Activated CD4-positive, CD25-positive, alpha-beta regulatory T cell treated with anti-CD3 and anti-CD28 coated beads, Interleukin-2, amount 50 U/mL, for 72 hours (primary cell): ENCODE results near the gene NFIA.

Experiments used
- DNase-seq: peaks from one replicate; pipeline ENCODE4 v3.0.0; 2021

NFIA gene

GRCh38 chr1:61190153-61190552 lies 107.8 kb downstream of the NFIA start:
- DNase-seq, result no peak

GRCh38 chr1:61190618-61191432 lies 108.5 kb downstream of the NFIA start:
- DNase-seq, result no peak

GRCh38 chr1:61191433-61191720 lies 109.0 kb downstream of the NFIA start:
- no peak for DNase-seq

GRCh38 chr1:61192663-61193330 lies 110.4 kb downstream of the NFIA start:
- no peak for DNase-seq

GRCh38 chr1:61193808-61194207 lies 111.4 kb downstream of the NFIA start:
- no peak for DNase-seq

- DNase-seq, result no peak
Measured at GRCh38 chr1:61198554-61198953, 116.2 kb downstream of the NFIA start.

GRCh38 chr1:61201035-61201434 lies 118.7 kb downstream of the NFIA start:
- no peak for DNase-seq

GRCh38 chr1:61202854-61203598 lies 120.7 kb downstream of the NFIA start:
- no peak for DNase-seq

- no peak for DNase-seq
Measured at GRCh38 chr1:61204528-61204927, 122.2 kb downstream of the NFIA start.

- DNase-seq, result no peak
Measured at GRCh38 chr1:61207416-61207815, 125.1 kb downstream of the NFIA start.

GRCh38 chr1:61208172-61208571 lies 125.8 kb downstream of the NFIA start:
- DNase-seq, result no peak

- DNase-seq, result no peak
Measured at GRCh38 chr1:61208831-61209230, 126.5 kb downstream of the NFIA start.

- no peak for DNase-seq
Measured at GRCh38 chr1:61210435-61211154, 128.2 kb downstream of the NFIA start.

- DNase-seq, result no peak
Measured at GRCh38 chr1:61213245-61214011, 131.1 kb downstream of the NFIA start.

- no peak for DNase-seq
Measured at GRCh38 chr1:61215119-61215518, 132.8 kb downstream of the NFIA start.

GRCh38 chr1:61215676-61216289 lies 133.4 kb downstream of the NFIA start:
- no peak for DNase-seq

GRCh38 chr1:61220536-61220935 lies 138.2 kb downstream of the NFIA start:
- DNase-seq, result no peak

GRCh38 chr1:61221642-61222041 lies 139.3 kb downstream of the NFIA start:
- DNase-seq, result no peak

- DNase-seq, result no peak
Measured at GRCh38 chr1:61222240-61222639, 139.9 kb downstream of the NFIA start.

- no peak for DNase-seq
Measured at GRCh38 chr1:61223140-61223539, 140.8 kb downstream of the NFIA start.

GRCh38 chr1:61224609-61225008 lies 142.2 kb downstream of the NFIA start:
- DNase-seq, result no peak

GRCh38 chr1:61225478-61225877 lies 143.1 kb downstream of the NFIA start:
- DNase-seq, result no peak
